GM12872 (cell line): ENCODE measurements around the gene NRIP1.

Experiments
- TF ChIP-seq, protein P1 (sequence below): IDR thresholded peaks from 3 replicates; pipeline ENCODE4 v1.5.1; 2011; ENCODE audit warnings: low read depth, mild to moderate bottlenecking, low read length, moderate library complexity; ENCODE audit not compliant: insufficient read depth

Gene NRIP1

DNA sequence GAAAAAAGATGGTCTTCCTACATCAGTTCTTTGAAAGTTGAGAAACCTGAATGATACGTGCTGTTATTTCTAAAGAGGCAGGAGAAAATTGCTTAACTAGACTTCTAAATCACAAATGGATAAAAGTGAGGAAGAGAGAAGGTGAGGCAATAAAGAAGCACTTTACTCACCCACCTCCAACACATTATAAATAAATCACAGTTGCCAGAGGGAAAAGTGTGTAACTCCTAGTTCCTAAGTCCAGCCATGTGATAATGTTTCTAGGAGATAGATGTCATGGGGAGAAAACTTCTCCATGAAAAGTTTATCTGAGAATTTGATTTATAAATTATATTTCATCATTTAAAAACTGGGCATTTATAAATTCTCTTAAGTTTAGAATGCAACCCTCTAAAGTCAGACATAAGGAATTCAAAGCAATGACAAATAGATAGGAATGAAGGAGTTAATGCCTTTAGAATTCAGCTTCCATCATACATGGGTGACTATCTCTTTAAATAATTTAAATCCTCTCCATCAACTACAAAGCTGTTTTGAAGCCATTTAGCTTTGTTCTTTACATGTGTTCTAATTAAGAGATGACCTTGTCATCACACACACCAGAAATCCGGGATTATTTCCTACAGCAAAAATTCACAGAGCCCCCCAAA is 60.0 kb downstream of the NRIP1 start:
- TF ChIP-seq, protein P1, sequence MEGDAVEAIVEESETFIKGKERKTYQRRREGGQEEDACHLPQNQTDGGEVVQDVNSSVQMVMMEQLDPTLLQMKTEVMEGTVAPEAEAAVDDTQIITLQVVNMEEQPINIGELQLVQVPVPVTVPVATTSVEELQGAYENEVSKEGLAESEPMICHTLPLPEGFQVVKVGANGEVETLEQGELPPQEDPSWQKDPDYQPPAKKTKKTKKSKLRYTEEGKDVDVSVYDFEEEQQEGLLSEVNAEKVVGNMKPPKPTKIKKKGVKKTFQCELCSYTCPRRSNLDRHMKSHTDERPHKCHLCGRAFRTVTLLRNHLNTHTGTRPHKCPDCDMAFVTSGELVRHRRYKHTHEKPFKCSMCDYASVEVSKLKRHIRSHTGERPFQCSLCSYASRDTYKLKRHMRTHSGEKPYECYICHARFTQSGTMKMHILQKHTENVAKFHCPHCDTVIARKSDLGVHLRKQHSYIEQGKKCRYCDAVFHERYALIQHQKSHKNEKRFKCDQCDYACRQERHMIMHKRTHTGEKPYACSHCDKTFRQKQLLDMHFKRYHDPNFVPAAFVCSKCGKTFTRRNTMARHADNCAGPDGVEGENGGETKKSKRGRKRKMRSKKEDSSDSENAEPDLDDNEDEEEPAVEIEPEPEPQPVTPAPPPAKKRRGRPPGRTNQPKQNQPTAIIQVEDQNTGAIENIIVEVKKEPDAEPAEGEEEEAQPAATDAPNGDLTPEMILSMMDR, result no peak

DNA sequence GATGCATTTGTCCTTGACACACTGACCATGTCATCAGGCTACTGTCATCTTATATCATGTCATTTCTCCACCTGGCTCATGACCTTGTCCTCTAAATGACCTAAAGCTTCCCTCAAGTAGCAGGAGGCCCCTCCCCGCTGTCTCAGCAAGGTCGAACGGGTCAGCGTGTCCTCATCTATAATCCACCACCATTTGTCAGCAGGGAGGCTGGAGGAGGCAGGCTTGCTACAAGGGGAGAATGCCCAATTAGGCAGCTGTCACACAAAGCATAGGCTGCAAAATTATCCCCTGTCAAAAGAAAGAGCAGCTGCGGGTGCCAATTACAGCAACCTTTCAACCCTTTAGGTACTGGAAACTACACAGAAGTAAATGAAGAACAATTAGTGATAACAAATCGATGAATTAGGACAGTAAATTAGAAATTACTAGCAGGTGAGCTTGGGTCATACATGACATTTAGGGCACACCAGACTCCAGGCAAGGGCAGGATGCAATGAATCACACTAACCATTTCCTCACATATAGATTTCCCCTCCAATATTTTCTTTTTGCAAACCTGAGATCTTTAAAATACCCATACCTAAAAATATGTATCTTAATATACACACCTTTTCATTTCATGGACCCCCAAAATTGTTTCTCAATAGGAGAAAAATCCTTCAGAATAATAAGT is 61.2 kb downstream of the NRIP1 start:
- TF ChIP-seq, protein P1, result no peak

DNA sequence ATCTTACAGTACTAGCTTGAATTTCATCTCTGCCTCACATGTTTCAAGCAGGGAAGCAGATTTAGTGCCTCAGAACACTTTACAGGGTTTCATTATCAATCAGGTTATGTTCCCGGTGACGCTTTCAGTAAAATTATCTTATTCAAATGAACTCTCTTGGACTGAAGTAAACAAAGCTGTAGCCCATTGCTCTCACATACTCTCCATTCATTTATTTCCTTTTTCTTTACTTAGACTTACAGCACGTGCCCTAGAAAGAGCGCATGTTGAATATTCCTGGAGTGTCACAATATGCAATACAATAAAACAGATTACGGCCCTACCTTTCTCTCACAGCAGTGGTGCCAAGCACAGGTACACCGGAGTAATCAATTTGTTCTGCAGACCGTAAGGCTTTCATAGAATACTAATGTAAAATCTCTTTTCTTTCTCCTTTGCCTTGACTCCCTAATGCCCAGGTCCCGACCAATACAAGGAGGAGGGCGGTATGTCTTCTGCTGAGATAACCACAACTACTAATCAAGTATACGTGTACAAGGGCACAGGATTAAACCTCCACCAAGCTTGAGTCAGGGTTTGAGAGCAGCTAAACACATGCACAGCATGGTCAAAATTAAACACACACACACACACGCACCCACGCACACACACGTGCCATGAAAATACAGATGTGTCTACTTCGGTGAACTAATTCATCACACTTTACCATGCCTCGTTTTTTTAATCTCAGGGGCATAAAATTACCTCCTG is 62.8 kb downstream of the NRIP1 start:
- TF ChIP-seq, protein P1, result no peak

DNA sequence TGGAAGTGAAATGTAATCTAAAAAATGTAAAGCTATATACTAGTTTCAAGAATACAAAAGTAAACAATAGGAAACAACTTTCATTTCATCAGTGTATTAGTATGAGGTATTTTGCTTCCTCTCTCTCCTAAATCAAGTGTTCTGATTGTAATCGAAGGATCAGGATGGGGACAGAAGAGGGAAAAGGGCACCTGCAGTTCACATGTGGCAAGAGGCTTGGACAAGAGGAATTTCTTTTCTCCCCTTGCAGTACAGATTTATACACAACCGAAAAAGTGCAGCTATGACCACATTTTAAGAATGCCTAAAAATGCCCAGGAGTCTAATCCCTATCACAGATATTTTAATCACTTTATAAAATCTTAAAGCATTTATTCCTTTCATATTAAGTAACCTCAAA is 63.7 kb downstream of the NRIP1 start:
- TF ChIP-seq, protein P1, result no peak

DNA sequence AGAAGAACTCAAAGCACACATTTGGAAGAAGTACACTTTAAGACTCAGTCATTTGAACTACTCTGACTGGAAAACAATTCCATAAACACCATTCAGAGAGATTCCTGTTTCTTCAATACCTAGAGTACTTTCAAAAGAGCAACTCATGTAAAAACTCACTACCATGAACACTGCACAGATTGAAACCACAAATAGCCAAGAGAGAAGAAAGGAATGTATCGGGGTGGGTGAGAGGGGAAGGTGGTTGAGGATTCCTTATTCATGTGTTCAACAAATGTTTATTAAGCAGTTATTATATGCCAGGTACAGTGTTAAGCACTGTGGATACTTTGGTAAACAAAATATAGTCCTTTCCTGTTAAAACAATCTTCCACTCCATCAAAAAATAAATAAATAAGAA is 64.7 kb downstream of the NRIP1 start:
- TF ChIP-seq, protein P1, result no peak

DNA sequence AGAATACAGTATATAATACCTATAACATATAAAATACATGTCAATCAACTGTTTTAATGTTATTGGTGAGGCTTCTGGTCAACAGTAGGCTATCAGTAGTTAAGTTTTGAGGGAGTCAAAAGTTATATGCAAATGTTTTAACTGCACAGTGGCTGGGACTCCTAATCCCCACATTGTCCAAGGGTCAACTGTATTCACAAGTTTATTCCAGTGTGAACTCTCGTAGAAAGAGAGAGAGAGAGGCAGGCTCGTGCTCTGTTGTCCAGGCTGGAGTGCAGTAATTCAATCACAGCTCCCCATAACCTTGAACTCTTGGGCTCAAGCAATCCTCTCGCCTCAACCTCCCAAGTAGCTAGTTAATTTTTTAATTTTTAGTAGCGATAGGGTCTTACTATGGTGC is 66.0 kb downstream of the NRIP1 start:
- TF ChIP-seq, protein P1, result no peak

DNA sequence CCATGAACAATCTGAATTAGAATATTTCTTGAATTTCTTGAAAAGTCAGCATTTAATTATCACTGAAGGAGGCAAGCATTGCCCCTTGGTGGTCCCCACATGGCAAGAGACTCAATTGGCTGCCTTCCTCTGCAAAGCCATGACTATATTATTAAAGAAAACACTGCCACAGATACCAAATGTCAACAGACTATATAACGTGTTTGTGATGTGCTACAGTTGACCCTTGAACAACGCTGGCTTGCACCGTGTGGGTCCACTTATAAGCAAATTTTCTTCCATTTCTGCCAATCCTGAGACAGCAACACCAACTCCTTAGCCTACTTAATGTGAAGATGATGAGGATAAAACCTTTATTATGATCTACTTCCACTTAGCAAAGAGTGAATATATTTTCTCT is 66.5 kb downstream of the NRIP1 start:
- TF ChIP-seq, protein P1, result no peak
